Activated T-helper 1 cell treated with anti-CD3 and anti-CD28 coated beads, Interleukin-12 subunit alpha, Interleukin-12 subunit beta, Interleukin-2, Interleukin-4 antibody, amounts not matched to agents 30 ng/mL and 10 ng/mL and 1 ng/mL, durations not matched to agents 14 hours and 24 hours and 36 hours (primary cell): Measurements from ENCODE around the gene TWIST2. TPM values are rescaled to one million over a fixed set of nuclear protein-coding genes. Genes with fewer than 3 reads are reported as not detected.

Experiments used
- DNase-seq: peaks from one replicate; pipeline ENCODE4 v3.0.0; 2021; ENCODE audit warnings: low spot score
- H3K27ac Mint-ChIP-seq: one replicate; pipeline ENCODE4 v1.8.0; 2021; ENCODE audit warnings: mild to moderate bottlenecking, mixed read lengths
- H3K27me3 Mint-ChIP-seq: one replicate; pipeline ENCODE4 v1.8.0; 2022; ENCODE audit warnings: mild to moderate bottlenecking, moderate library complexity, mixed read lengths; ENCODE audit not compliant: insufficient read depth
- H3K36me3 Mint-ChIP-seq: one replicate; pipeline ENCODE4 v1.8.0; 2021; ENCODE audit warnings: low read depth, mixed read lengths
- H3K4me1 Mint-ChIP-seq: one replicate; pipeline ENCODE4 v1.8.0; 2021; ENCODE audit warnings: low read depth, mixed read lengths
- H3K4me3 Mint-ChIP-seq: one replicate; pipeline ENCODE4 v1.8.0; 2021; ENCODE audit warnings: mild to moderate bottlenecking, moderate library complexity, mixed read lengths
- H3K9me3 Mint-ChIP-seq: one replicate; pipeline ENCODE4 v1.8.0; 2021; ENCODE audit warnings: mixed read lengths
- intact Hi-C: fragments of 100-400 bp; cut with micrococcal nuclease; formaldehyde crosslinking; loops from one replicate; pipeline ENCODE4 v1.15.1; 2024
- total RNA-seq: library from RNA; stranded (reverse); gene quantifications from 2 replicates; pipeline ENCODE4 v1.2.3, GENCODE V29; 2022

The TWIST2 gene
- total RNA-seq, 1 donor from 2014 or later = not detected

GRCh38 chr2:238854699-238855229 is 6.9 kb downstream of the TWIST2 start:
- intact Hi-C loops = no loop called here
- no peaks in the 10 kb centered on the region for H3K4me1 Mint-ChIP-seq
- no peaks in the 10 kb centered on the region for H3K36me3 Mint-ChIP-seq
- H3K27me3 Mint-ChIP-seq = peaks cover 36% of the 10 kb centered on the region
- DNase-seq = no peak
- H3K27ac Mint-ChIP-seq = no peak overlapping the region
- H3K4me3 Mint-ChIP-seq = no peak overlapping the region
- no peaks in the 10 kb centered on the region for H3K9me3 Mint-ChIP-seq

DNA sequence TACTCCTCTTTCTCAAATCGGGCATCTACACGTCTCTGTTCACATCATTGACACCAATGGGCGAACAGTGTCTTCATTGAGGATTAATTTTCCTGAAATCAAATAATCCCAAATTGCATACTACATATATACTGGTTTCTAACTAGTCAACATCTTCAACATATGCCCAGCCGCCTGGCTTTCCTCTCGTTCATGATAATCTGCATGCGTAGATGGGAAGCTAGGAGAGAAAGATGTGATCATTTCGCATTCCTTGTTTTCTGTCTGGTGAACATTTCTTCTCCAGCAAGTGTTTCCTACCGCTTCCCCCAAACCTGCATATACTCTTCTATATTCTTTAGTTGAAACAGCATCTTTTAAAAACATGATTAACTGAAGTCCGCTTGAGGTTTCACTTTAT is 7.4 kb downstream of the TWIST2 start:
- no peaks in the 10 kb centered on the region for H3K36me3 Mint-ChIP-seq
- no peak overlapping the region for H3K27ac Mint-ChIP-seq
- H3K4me3 Mint-ChIP-seq = no peak overlapping the region
- intact Hi-C loops = no loop called here
- H3K9me3 Mint-ChIP-seq = no peaks in the 10 kb centered on the region
- DNase-seq = no peak
- H3K4me1 Mint-ChIP-seq = no peaks in the 10 kb centered on the region
- H3K27me3 Mint-ChIP-seq = peaks cover 31% of the 10 kb centered on the region

DNA sequence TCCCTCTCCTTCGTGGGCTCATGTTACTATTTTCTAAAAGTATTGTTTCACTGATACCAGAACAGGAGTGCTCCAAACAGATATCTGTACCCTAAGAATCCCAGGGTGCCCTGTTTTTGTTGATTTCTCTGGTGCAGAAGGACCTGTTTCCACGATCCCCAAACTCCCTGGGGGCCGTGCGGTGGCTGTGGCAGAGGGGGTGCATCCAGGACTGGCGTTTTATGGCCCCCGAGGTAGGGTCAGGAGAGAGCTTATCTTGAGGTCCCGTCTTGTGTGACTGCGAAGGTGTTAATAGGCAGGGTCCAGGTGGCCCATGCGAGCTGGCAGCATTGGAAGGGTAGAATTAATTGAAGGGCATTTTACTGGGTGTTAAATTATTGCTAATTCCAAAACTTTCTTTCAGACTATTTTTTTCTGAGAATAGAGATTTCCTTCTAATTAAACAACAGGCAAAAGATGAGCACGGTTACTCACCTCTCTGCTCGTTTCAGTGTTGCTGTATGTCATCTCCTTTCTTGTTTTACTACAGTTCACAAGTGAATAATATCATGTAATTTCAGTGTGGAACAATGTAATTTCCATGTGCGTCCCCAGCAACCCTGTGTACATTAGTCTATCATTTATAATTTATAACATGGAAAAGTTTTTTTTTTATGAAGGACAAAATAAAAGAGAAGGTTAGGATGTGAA is 8.2 kb downstream of the TWIST2 start:
- H3K4me3 Mint-ChIP-seq = no peak overlapping the region
- H3K36me3 Mint-ChIP-seq = no peaks in the 10 kb centered on the region
- no peak for DNase-seq
- H3K27ac Mint-ChIP-seq = no peak overlapping the region
- intact Hi-C loops = no loop called here
- H3K4me1 Mint-ChIP-seq = no peaks in the 10 kb centered on the region
- no peaks in the 10 kb centered on the region for H3K9me3 Mint-ChIP-seq
- peaks cover 23% of the 10 kb centered on the region for H3K27me3 Mint-ChIP-seq

GRCh38 chr2:238856713-238857567 is 9.1 kb downstream of the TWIST2 start:
- intact Hi-C loops = no loop called here
- no peak for DNase-seq
- no peaks in the 10 kb centered on the region for H3K9me3 Mint-ChIP-seq
- no peak overlapping the region for H3K27ac Mint-ChIP-seq
- H3K4me3 Mint-ChIP-seq = no peak overlapping the region
- peaks cover 14% of the 10 kb centered on the region for H3K27me3 Mint-ChIP-seq
- no peaks in the 10 kb centered on the region for H3K36me3 Mint-ChIP-seq
- H3K4me1 Mint-ChIP-seq = no peaks in the 10 kb centered on the region

DNA sequence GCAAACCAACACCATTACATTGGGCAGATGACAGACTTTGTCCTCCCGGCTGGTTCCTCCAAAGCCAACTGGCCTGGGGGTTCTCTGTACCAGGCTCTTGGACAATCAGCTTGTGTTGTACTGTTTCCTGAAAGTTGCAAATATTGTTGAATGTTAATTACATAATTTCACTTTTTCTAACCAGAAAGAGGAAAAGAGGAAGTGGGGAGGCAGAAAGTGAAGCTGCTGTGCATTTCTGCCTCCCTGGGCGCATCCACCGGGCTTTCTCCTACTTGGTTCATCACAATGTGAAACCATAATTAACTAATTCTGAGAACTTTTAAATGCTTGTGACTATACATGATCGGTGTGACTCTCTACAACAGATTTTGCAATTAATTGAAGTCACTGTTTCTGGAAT is 10.1 kb downstream of the TWIST2 start:
- intact Hi-C loops = no loop called here
- Mint-ChIP-seq H3K27ac (no peak overlapping the region), H3K4me3 (no peak overlapping the region), H3K36me3 (no peaks in the 10 kb centered on the region), H3K9me3 (no peaks in the 10 kb centered on the region), H3K27me3 (peaks cover 13% of the 10 kb centered on the region), H3K4me1 (no peaks in the 10 kb centered on the region)
- no peak for DNase-seq

- intact Hi-C loops = no loop called here
- no peak for DNase-seq
- H3K36me3 Mint-ChIP-seq = no peaks in the 10 kb centered on the region
- H3K9me3 Mint-ChIP-seq = no peaks in the 10 kb centered on the region
- no peaks in the 10 kb centered on the region for H3K4me1 Mint-ChIP-seq
- no peak overlapping the region for H3K4me3 Mint-ChIP-seq
- no peak overlapping the region for H3K27ac Mint-ChIP-seq
- H3K27me3 Mint-ChIP-seq = peaks cover 7% of the 10 kb centered on the region
Measured at GRCh38 chr2:238859636-238860347, 11.9 kb downstream of the TWIST2 start.

DNA sequence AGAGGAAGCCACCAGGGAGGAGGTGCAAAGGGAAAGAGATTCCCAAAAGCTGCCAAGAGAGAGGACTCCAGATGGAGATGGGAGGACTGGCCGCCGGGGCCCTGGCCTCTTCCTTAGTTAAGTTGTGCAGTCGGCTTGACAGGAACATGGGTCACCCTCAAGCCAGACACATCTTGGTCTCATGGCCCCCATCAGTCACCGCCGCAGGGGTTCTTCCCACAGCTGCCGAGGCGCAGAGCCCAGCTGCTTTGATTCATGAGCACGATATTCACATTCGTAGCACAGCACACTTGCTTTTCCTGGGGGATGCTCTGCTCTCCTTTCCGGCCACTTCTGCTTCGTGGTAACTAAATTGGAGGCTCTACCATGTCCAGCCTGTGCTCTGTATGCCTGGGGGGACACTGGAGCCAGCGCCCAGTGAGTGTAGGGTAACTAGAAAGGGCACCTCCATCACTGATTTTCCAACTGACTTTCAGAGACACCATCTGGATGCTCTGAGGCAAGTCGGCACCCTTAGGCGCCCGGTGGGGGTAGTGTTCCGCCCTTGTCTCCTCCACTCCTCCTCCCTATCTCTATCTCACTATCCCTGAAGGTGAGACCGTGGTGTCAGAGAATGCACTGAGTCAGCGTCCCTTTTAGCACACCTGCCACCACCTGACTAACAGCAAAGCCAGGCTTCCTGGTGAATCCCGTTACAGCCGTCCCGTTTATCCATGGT is 13.3 kb downstream of the TWIST2 start:
- intact Hi-C loops = no loop called here
- Mint-ChIP-seq H3K9me3 (no peaks in the 10 kb centered on the region), H3K4me3 (no peak overlapping the region)

DNA sequence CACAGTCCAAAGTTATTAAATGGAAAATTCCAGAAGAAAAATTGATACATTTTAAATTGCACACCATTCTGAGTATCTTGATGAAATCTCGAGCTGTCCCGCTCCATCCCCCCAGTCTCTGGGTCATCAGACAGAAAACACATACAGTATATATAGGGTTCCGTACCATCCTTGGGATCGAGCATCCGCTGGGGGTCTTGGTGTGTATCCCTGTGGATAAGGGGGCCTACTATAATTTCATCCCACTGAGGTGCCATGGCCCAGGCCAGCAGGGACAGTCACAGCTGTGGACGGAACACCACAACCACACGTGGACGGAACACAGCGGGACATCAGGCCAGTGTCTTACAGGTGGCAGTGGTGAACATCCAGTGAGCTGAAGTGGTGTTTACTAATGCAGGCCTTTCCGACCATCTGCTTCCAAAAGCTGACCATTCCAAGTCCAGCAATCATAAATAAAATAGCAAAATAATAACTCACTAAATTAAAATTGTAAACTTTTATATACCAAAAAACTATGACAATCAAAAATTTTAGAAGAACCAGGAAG is 14.0 kb downstream of the TWIST2 start:
- intact Hi-C loops = no loop called here
- no peak for DNase-seq
- no peak overlapping the region for H3K27ac Mint-ChIP-seq
- H3K27me3 Mint-ChIP-seq = no peaks in the 10 kb centered on the region
- no peaks in the 10 kb centered on the region for H3K4me1 Mint-ChIP-seq
- H3K36me3 Mint-ChIP-seq = no peaks in the 10 kb centered on the region
- H3K4me3 Mint-ChIP-seq = no peak overlapping the region
- no peaks in the 10 kb centered on the region for H3K9me3 Mint-ChIP-seq

More for the DNA sequence above, 13.3 kb downstream of the TWIST2 start:
- no peaks in the 10 kb centered on the region for H3K4me1 Mint-ChIP-seq
- DNase-seq = no peak
- peaks cover 2% of the 10 kb centered on the region for H3K27me3 Mint-ChIP-seq
- no peak overlapping the region for H3K27ac Mint-ChIP-seq
- no peaks in the 10 kb centered on the region for H3K36me3 Mint-ChIP-seq

DNA sequence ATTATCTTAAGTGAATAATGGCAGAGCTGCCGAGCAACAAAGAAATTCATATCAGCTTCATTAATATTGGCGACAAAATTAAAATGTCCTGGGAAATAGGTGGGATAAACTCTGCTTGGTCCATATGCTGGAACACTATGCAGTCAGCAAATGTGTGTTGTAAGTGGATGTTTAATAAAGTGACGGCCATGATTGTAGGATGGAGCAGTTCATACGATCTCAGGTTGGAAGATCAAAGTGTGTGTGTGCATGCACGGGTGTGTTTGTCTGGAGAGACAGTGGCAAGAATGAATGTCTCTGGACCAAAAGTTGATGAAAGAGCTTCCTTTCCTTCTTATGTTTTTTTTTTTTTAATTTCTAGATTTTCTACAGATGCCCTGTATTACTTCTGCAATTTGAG is 14.8 kb downstream of the TWIST2 start:
- Mint-ChIP-seq H3K4me3 (no peak overlapping the region), H3K4me1 (no peaks in the 10 kb centered on the region), H3K36me3 (no peaks in the 10 kb centered on the region), H3K9me3 (no peaks in the 10 kb centered on the region), H3K27ac (no peak overlapping the region), H3K27me3 (no peaks in the 10 kb centered on the region)
- intact Hi-C loops = no loop called here
- no peak for DNase-seq

GRCh38 chr2:238863231-238863630 is 15.3 kb downstream of the TWIST2 start:
- H3K4me1 Mint-ChIP-seq = no peaks in the 10 kb centered on the region
- no peak overlapping the region for H3K4me3 Mint-ChIP-seq
- H3K27me3 Mint-ChIP-seq = no peaks in the 10 kb centered on the region
- no peaks in the 10 kb centered on the region for H3K36me3 Mint-ChIP-seq
- intact Hi-C loops = no loop called here
- DNase-seq = no peak
- no peaks in the 10 kb centered on the region for H3K9me3 Mint-ChIP-seq
- H3K27ac Mint-ChIP-seq = no peak overlapping the region

- DNase-seq = no peak
- H3K36me3 Mint-ChIP-seq = no peaks in the 10 kb centered on the region
- H3K27ac Mint-ChIP-seq = no peak overlapping the region
- H3K4me1 Mint-ChIP-seq = no peaks in the 10 kb centered on the region
- intact Hi-C loops = no loop called here
- H3K9me3 Mint-ChIP-seq = no peaks in the 10 kb centered on the region
- no peak overlapping the region for H3K4me3 Mint-ChIP-seq
- no peaks in the 10 kb centered on the region for H3K27me3 Mint-ChIP-seq
Measured at GRCh38 chr2:238863749-238864206, 15.9 kb downstream of the TWIST2 start.
